Colonic mucosa (tissue), 4 donors: ENCODE results near the gene PEX12. TPM values are rescaled to one million over a fixed set of nuclear protein-coding genes. Genes with fewer than 3 reads are reported as not detected.

Experiments used
- DNase-seq: peaks from one replicate; pipeline ENCODE4 v3.0.0-alpha.2; 2020
- H3K27ac ChIP-seq: fragments of 200-600 bp; one replicate; pipeline ENCODE4 v1.8.0; 2021
- H3K27me3 ChIP-seq: fragments of 200-600 bp; one replicate; pipeline ENCODE4 v1.8.0; 2021
- H3K36me3 ChIP-seq: fragments of 200-600 bp; one replicate; pipeline ENCODE4 v1.8.0; 2021
- H3K4me1 ChIP-seq: fragments of 200-600 bp; one replicate; pipeline ENCODE4 v1.8.0; 2021; ENCODE audit warnings: mild to moderate bottlenecking
- H3K4me3 ChIP-seq: fragments of 200-600 bp; one replicate; pipeline ENCODE4 v1.8.0; 2021
- H3K9ac ChIP-seq, 2 donors: one replicate each; pipeline ENCODE4 v1.7.0; 2013; ENCODE audit warnings: control low read depth in 2 of 2, low read depth in 2 of 2, low read length in 2 of 2
- H3K9me3 ChIP-seq: fragments of 200-600 bp; one replicate; pipeline ENCODE4 v1.8.0; 2021
- CTCF ChIP-seq: fragments of 200-600 bp; IDR thresholded peaks from one replicate; pipeline ENCODE4 v1.8.0; 2022; ENCODE audit warnings: antibody characterized with exemption, mild to moderate bottlenecking
- intact Hi-C: fragments of 100-400 bp; cut with DNase I; formaldehyde crosslinking; loops from one replicate; pipeline ENCODE4 v1.14.1; 2022
- total RNA-seq, 2 donors: library from RNA; stranded (reverse); fragmentation: NEBNext Ultra II Directional in 1 of 2; extraction: Animal tissue kit (Norgen Biotek cat#: 25700) in 1 of 2; gene quantifications; one replicate each; pipeline ENCODE4 v1.2.1, GENCODE V29; 2021
- donor health status: healthy.
- donor health status: DM: no; HTN: no; CAD: no.
- donor health status: DM: no; HTN: no; CAD: no.

The PEX12 gene
- total RNA-seq = 1 to 10 TPM; 2.6 to 5.9 TPM

- no peak for TF ChIP-seq CTCF
- peak within 1 kb of the TSS; percentile 76 for H3K27ac ChIP-seq
- peak within 1 kb of the TSS; percentile 91 to 95 for H3K9ac ChIP-seq
- H3K4me1 ChIP-seq = peaks cover 8% of the 10 kb centered on the region
- intact Hi-C loops = no loop called here
- H3K4me3 ChIP-seq = peak within 1 kb of the TSS; percentile 59
- H3K36me3 ChIP-seq = no peaks in the 10 kb centered on the region
- peak; percentile 93 for DNase-seq
- H3K9me3 ChIP-seq = no peaks in the 10 kb centered on the region
- H3K27me3 ChIP-seq = no peaks in the 10 kb centered on the region
Measured at GRCh38 chr17:35578197-35578928, at the start of gene PEX12. PEX12 (minus strand) TSS chr17:35578571; CDS start chr17:35578021, 550 bp downstream.

DNA sequence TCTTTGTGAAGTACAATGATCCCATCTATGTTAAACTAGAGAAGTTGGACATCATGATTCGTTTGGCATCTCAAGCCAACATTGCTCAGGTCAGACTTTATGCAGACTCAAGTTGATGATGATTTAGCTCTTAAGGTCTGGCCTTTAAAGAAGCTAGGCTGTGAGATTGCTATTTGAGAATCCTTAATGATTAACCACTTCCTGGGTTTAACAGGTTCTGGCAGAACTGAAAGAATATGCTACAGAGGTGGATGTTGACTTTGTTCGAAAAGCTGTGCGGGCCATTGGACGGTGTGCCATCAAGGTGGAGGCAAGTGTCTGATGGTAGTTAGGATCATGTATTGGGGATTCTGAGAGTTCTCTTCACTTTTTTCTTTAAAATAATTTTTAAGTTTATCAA is 49.0 kb upstream of the PEX12 start:
- DNase-seq = no peak
- Histone ChIP-seq H3K27ac (no peak overlapping the region), H3K9me3 (no peaks in the 10 kb centered on the region), H3K9ac (no peak overlapping the region), H3K27me3 (no peaks in the 10 kb centered on the region), H3K36me3 (peaks cover 28% of the 10 kb centered on the region), H3K4me1 (no peaks in the 10 kb centered on the region), H3K4me3 (no peak overlapping the region)
- intact Hi-C loops = no loop called here
- TF ChIP-seq CTCF = no peak

GRCh38 chr17:35621768-35622167 is 43.4 kb upstream of the PEX12 start:
- Histone ChIP-seq H3K4me1 (no peaks in the 10 kb centered on the region), H3K36me3 (peaks cover 16% of the 10 kb centered on the region), H3K9ac (no peak overlapping the region), H3K9me3 (no peaks in the 10 kb centered on the region), H3K27me3 (no peaks in the 10 kb centered on the region), H3K27ac (no peak overlapping the region), H3K4me3 (no peak overlapping the region)
- intact Hi-C loops = no loop called here
- DNase-seq = no peak
- no peak for TF ChIP-seq CTCF

- intact Hi-C loops = no loop called here
Measured at GRCh38 chr17:35618628-35619027, 40.3 kb upstream of the PEX12 start.

DNA sequence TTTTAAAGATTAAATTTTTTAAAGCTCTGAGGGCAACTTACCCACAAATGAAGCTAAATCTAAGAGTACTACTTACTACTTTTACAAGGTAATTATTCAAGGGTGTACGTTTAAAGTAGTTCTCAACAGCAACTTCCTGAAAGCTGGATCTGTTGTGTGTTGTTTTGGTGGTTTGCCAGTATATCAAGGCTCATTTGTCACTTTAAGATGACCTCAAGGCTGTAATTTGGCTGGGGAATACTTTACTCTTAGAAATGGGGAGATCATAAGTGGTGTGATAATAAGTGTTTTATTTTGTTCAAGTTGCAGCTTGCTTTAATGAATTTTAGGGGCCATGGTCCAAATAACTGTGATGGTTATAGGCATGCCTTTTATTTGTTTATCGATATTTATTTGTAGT is 39.1 kb upstream of the PEX12 start:
- Histone ChIP-seq H3K9me3 (no peaks in the 10 kb centered on the region), H3K27me3 (no peaks in the 10 kb centered on the region), H3K9ac (no peak overlapping the region), H3K36me3 (no peaks in the 10 kb centered on the region), H3K4me1 (no peaks in the 10 kb centered on the region), H3K4me3 (no peak overlapping the region), H3K27ac (no peak overlapping the region)
- no peak for TF ChIP-seq CTCF
- no peak for DNase-seq
- intact Hi-C loops = no loop called here

More at GRCh38 chr17:35618628-35619027, 40.3 kb upstream of the PEX12 start:
- Histone ChIP-seq H3K36me3 (no peaks in the 10 kb centered on the region), H3K4me1 (no peaks in the 10 kb centered on the region), H3K4me3 (no peak overlapping the region), H3K27ac (peak overlapping the region; percentile 44), H3K9ac (no peak overlapping the region), H3K9me3 (no peaks in the 10 kb centered on the region), H3K27me3 (no peaks in the 10 kb centered on the region)
- TF ChIP-seq CTCF = no peak
- DNase-seq = no peak
